NCI-H2227 treated with DMSO at 0.1 percent for 48 hours (cell line): ENCODE data around the gene KRTAP5-2.

Experiments used
- DNase-seq: peaks from one replicate; lab custom pipeline; 2025; lab: John Stamatoyannopoulos, UW

The KRTAP5-2 gene

DNA sequence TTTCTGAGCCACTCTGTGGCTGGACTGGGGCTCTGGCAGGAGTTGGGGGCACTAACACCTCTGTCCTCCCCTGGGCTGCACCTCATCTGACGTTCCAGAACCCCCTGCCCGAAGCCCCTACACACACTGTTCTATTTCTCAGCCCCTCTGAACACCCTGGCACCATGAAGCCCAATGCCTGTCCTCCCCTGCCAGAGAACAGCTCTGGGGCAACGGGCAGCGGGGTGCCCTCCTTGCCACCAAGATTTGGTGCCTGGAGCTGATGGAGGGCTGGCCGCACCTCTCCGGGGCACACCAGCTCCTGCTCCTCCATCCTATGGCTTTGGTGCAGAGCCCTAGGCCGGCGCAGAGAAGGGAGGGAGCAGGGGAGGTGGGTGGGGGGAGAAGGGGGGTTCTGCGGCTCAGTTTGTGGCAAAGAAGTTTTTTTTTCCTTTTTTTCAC lies 42.4 kb downstream of the KRTAP5-2 start:
- no peak for DNase-seq

GRCh38 chr11:1554981-1555712 lies 42.9 kb downstream of the KRTAP5-2 start:
- DNase-seq: no peak

- DNase-seq: no peak
Measured at GRCh38 chr11:1553808-1554594, 44.1 kb downstream of the KRTAP5-2 start.

DNA sequence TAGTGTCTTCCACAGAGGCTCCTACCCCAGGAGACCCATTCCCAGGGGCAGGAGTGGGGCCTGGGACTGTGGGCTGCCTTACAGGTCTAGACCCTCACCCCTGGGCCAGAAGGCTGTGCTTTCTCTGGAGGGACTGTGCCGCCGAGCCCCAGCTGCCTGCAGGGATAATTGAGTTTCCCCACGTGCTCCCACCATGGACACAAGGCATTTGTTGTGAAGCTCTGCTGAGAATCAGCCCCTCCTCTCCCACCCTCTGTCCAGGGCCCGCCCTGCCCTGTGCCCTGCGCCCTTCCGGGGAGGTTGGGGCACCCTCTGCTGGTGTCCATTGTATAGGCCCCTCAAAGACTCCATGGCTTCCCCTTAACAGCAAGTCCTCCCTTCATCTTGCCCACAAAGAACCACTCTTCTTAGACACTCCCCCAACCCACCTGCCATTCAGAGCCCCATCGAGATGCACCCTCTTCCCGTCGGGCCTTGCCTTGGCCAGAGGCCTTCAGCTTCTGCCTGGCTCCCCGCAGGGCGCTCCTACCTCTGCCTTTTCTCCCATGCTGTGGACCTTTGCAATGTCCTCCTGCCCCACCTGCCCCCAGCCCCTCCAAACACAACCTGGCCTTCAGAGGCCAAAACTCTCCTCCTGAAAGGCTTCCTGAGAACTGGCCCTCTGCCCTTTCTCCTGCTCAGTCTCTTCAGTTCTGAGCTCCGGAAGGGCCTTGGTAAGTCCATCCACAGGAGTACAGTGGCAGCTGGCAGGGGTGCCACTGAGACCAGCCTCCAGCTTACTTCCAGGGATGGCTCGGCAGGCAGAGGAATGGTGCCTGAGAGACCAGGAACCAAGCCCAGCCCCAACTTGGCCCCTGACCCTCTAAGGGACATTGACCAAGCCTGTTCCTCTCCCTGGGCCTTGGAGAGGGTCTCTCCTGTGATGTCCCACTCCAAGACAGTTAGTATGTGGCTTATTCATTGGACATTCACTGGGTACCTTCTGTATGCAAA lies 48.5 kb downstream of the KRTAP5-2 start:
- no peak for DNase-seq

DNA sequence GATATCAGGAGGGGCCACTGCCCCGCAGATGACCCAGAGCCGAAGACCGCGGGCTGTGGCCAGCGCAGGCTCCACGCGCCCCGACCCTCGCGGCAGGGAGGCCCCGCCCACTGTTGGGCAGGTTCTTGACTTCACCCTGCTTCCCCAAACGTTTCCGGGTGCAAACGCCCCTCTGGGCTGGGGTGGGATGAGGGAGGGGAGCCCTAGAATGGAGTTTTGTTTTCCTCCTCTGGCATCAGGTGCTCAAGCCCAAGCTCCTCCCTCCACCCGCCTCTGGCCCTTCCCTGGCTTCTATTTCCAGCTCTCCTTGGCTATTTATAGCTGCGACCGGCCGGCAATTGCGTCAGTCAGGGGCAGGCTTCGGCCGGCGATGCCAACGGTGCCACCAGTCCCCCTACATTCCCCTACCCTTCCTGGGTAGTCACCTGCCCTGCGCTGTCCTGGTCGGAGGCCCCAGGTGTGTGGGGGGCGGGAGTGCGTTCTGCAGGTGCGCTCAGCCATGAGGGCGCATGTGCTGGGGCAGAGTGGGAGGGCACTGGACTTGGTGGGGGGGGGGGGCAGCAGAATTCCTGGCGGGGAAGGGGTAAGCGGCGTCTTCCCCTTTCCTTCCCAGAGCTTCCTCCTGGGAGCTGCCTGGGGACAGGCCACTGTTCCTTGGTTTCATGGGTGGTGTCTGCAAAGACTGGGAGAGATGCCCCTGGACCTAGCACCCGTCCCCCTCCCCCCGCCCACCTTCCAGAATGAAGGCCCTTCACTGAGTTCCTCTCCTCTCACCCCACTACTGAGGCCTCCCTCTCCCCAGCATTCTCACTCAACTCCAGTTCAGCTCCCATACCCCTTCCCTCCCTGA lies 49.6 kb downstream of the KRTAP5-2 start:
- peak; percentile 69 for DNase-seq

GRCh38 chr11:1547467-1548098 lies 50.5 kb downstream of the KRTAP5-2 start:
- DNase-seq: no peak
